ENCODE measurements around the gene TGIF1. TPM values are rescaled to one million over a fixed set of nuclear protein-coding genes. Genes with fewer than 3 reads are reported as not detected.
A peak's percentile ranks its signal among the peaks of the same experiment; 100 is the strongest.

TGIF1 gene
- total and polyA plus RNA-seq, 9 of the 15 experiments (the other 6 are each of a cell fraction or from before 2014, with no cell fraction given), result 16.1 to 77.7 (median 44.6) TPM

GRCh38 chr18:3451183-3451988 is 1.4 kb downstream of the TGIF1 start (continued):
- TF ChIP-seq, protein P1, sequence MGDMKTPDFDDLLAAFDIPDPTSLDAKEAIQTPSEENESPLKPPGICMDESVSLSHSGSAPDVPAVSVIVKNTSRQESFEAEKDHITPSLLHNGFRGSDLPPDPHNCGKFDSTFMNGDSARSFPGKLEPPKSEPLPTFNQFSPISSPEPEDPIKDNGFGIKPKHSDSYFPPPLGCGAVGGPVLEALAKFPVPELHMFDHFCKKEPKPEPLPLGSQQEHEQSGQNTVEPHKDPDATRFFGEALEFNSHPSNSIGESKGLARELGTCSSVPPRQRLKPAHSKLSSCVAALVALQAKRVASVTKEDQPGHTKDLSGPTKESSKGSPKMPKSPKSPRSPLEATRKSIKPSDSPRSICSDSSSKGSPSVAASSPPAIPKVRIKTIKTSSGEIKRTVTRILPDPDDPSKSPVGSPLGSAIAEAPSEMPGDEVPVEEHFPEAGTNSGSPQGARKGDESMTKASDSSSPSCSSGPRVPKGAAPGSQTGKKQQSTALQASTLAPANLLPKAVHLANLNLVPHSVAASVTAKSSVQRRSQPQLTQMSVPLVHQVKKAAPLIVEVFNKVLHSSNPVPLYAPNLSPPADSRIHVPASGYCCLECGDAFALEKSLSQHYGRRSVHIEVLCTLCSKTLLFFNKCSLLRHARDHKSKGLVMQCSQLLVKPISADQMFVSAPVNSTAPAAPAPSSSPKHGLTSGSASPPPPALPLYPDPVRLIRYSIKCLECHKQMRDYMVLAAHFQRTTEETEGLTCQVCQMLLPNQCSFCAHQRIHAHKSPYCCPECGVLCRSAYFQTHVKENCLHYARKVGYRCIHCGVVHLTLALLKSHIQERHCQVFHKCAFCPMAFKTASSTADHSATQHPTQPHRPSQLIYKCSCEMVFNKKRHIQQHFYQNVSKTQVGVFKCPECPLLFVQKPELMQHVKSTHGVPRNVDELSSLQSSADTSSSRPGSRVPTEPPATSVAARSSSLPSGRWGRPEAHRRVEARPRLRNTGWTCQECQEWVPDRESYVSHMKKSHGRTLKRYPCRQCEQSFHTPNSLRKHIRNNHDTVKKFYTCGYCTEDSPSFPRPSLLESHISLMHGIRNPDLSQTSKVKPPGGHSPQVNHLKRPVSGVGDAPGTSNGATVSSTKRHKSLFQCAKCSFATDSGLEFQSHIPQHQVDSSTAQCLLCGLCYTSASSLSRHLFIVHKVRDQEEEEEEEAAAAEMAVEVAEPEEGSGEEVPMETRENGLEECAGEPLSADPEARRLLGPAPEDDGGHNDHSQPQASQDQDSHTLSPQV (IDR thresholded peaks at IDR 0.05), result no peak
- TF ChIP-seq, protein P2, sequence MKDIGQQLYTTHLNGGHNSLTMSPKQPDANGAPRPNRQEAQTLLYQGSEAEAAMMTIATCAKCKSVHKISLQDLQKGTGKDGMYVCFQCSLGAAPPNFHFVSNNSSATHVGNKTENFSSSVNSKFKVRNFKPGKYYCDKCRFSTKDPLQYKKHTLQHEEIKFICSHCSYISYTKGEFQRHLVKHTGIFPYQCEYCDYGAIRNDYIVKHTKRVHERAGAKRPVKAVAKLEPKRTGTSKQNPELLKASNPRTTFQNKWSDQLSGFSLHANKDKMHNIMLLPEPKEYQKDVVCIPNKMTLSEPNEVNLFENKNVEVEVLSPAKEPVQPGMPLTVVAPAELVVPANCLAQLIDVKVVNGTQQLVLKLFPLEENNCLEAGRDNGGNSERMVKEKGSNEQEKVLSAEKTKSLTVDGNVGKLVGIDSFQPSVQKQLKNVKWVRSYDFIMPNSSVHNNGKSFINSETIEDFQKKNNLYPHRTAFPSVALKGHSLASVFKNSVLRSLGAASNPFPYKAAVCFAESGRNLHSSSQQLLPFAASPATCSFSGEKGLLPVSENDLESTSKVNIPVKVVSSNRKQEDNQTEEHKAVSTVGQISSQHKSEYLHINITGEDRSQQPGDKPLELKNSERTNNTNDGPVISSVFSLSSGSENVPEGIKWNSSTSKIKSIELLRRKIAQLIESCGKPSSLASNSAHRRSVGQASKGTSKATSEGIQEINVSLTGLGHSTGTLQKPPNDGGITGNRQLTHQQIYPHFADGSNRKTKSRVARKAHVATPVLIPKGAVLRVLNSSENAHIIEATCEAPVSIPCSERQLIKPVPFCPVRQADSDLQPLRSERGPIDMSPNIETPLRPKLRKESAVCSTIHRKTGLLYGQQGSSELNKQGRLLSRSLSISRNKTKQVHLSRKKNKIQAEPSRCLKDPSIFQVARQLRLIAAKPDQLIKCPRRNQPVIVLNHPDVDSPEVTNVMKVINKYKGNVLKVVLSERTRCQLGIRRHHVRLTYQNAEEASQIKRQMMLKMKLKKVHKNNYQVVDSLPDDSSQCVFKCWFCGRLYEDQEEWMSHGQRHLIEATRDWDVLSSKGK (CRISPR knock-in tag; IDR thresholded peaks at IDR 0.05), result no peak
- TF ChIP-seq, protein P3, sequence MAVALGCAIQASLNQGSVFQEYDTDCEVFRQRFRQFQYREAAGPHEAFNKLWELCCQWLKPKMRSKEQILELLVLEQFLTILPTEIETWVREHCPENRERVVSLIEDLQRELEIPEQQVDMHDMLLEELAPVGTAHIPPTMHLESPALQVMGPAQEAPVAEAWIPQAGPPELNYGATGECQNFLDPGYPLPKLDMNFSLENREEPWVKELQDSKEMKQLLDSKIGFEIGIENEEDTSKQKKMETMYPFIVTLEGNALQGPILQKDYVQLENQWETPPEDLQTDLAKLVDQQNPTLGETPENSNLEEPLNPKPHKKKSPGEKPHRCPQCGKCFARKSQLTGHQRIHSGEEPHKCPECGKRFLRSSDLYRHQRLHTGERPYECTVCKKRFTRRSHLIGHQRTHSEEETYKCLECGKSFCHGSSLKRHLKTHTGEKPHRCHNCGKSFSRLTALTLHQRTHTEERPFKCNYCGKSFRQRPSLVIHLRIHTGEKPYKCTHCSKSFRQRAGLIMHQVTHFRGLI (CRISPR knock-in tag; IDR thresholded peaks at IDR 0.05), result no peak
- TF ChIP-seq GATA2 (CRISPR knock-in tag; IDR thresholded peaks at IDR 0.05), result no peak
- TF ChIP-seq ZNF133 (CRISPR knock-in tag; IDR thresholded peaks at IDR 0.05), result no peak
- no peak for TF ChIP-seq STAT5A (IDR thresholded peaks at IDR 0.05; ENCODE audit: borderline replicate concordance, low read length)
- TF ChIP-seq, protein P4, sequence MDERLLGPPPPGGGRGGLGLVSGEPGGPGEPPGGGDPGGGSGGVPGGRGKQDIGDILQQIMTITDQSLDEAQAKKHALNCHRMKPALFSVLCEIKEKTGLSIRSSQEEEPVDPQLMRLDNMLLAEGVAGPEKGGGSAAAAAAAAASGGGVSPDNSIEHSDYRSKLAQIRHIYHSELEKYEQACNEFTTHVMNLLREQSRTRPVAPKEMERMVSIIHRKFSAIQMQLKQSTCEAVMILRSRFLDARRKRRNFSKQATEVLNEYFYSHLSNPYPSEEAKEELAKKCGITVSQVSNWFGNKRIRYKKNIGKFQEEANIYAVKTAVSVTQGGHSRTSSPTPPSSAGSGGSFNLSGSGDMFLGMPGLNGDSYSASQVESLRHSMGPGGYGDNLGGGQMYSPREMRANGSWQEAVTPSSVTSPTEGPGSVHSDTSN (CRISPR knock-in tag; IDR thresholded peaks at IDR 0.05; ENCODE audit: low read depth), result no peak; the same call in 1 of the 2 replicates
- TF ChIP-seq, protein P4 (tag; conservative IDR thresholded peaks at IDR 0.05; ENCODE audit: low read depth), result peak; percentile 98
- TF ChIP-seq LEF1 (IDR thresholded peaks at IDR 0.05), result no peak
- no peak for TF ChIP-seq GATAD2A (IDR thresholded peaks at IDR 0.05)
- no peak for TF ChIP-seq SRSF7 (optimal IDR thresholded peaks at IDR 0.05; ENCODE audit: low read depth, low read length)
- TF ChIP-seq ZNF766 (CRISPR knock-in tag; conservative IDR thresholded peaks at IDR 0.05), result no peak
- TF ChIP-seq ZNF197 (CRISPR knock-in tag; IDR thresholded peaks at IDR 0.05; ENCODE audit: low read depth), result no peak
- no peak for TF ChIP-seq MBD2 (IDR thresholded peaks at IDR 0.05; ENCODE audit: borderline replicate concordance, low read depth)
- TF ChIP-seq POLR2H (tag; IDR thresholded peaks at IDR 0.05; ENCODE audit: low read depth), result no peak

Data from K562 (cell line).